Spinal cord (tissue), 10 donors: Measurements from ENCODE around the gene MPI. TPM values are rescaled to one million over a fixed set of nuclear protein-coding genes. Genes with fewer than 3 reads are reported as not detected.

Experiments used
- DNase-seq, 6 donors: peaks; one replicate each; pipeline versions ENCODE4 v3.0.0 to v3.0.0-alpha.2; 2013 to 2015; ENCODE audit warnings: low spot score in 6 of 6, low read depth in 4 of 6
- H3K27ac ChIP-seq: one replicate; pipeline ENCODE4 v1.5.1; 2013; ENCODE audit warnings: low read depth, low read length, control low read depth
- H3K27me3 ChIP-seq: one replicate; pipeline ENCODE4 v1.6.1; 2013; ENCODE audit warnings: low read length; ENCODE audit not compliant: control insufficient read depth, insufficient read depth
- H3K36me3 ChIP-seq: one replicate; pipeline ENCODE4 v1.6.1; 2013; ENCODE audit warnings: low read length; ENCODE audit not compliant: control insufficient read depth, insufficient read depth
- H3K4me1 ChIP-seq: one replicate; pipeline ENCODE4 v1.6.1; 2013; ENCODE audit warnings: low read length; ENCODE audit not compliant: control insufficient read depth, insufficient read depth
- H3K4me3 ChIP-seq: one replicate; pipeline ENCODE4 v1.5.1; 2013; ENCODE audit warnings: low read depth, low read length, control low read depth
- H3K9me3 ChIP-seq: one replicate; pipeline ENCODE4 v1.6.1; 2013; ENCODE audit warnings: low read length; ENCODE audit not compliant: control insufficient read depth, insufficient read depth
- WGBS: methylation state at CpG from one replicate; pipeline ENCODE4 v1.1.5; 2013; ENCODE audit warnings: missing lambda C conversion rate; ENCODE audit not compliant: insufficient coverage; 5-methylcytosine and 5-hydroxymethylcytosine counted together
- polyA plus RNA-seq, 2 donors: library from polyadenylated mRNA; unstranded; fragments of 120-200 nt; gene quantifications; one replicate each; pipeline ENCODE4 v1.2.1, GENCODE V29; 2013; ENCODE audit not compliant: insufficient read length in 2 of 2
- total RNA-seq, 2 donors: library from RNA; depleted of rRNA in 1 of 2; stranded (reverse); fragments of 120-200 nt in 1 of 2; fragments of >200 nt in 1 of 2; gene quantifications; one replicate each; pipeline versions ENCODE4 v1.2.3 to v1.2.4, GENCODE V29; 2013 to 2014
- donor health status: healthy.

Gene MPI
- total and polyA plus RNA-seq, 4 donors: 38.5 to 80.7 (median 69.6) TPM

DNA sequence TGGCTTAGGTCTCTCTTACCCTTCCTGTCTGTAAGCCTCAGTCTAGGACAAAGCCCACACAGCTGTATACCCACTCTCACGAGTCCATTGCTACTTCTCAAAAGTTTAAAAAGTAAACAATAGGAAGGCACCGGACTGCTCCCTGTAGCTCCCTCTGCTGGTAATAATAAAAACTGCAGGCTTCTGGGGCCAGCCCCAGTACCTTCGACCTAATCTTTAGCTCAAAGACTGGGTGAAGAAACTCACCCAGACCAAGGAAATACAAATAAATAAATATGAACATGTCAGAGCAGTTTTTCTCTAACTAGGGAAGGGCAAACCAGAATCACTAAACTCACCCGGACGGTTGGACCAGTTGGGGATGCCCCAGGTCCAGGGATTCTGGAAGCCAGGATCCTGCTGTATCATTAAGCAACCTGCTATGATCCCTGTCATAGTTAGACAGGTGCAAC, 11.8 kb downstream of the MPI start:
- Histone ChIP-seq H3K27ac (no peak overlapping the region), H3K36me3 (peaks cover 71% of the 10 kb centered on the region), H3K9me3 (no peaks in the 10 kb centered on the region), H3K4me3 (no peak overlapping the region), H3K27me3 (no peaks in the 10 kb centered on the region), H3K4me1 (peaks cover 15% of the 10 kb centered on the region)
- peak in 3 of 6 donors; percentile 33 to 84 (median 65) for DNase-seq
- 38% methylated on average over 3 of the region's 5 CpGs for WGBS

DNA sequence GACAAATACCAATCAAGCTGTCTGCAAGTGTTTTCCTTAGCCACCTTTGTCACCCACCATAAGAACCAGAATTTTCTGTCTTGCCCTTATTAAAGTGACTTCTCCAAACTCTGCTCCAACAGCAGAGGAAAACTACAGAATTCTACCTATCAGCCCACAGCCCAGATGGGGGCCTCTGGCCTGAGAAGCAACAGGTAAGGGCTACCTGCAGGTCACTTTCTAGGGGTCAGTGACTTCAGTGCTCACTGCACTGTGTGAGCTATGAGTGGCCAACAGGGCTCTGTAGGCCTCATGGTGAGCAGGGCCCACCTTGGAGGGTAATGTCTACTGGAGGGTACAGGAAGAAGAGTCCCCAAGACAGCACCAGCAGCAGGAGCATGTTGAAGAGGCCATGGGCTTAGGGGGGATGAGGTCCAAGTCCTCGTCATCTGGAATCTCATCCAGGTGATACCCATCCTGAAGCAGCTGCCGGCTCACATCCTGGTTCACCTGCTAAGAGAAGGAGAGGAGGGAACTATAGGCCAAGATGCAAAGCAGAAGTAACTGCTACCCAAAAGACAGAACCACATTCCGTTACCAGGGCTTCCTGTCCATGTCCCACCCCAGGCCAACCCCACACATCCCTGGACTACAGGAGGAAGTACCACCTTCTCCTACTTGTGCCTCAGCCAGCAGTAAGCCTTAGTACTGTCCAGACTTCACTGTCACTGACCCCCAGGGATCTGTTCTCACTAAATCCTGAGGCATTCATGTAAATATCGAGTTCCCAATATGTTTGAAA, 12.6 kb downstream of the MPI start:
- Histone ChIP-seq H3K36me3 (peaks cover 64% of the 10 kb centered on the region), H3K27me3 (no peaks in the 10 kb centered on the region), H3K4me1 (peaks cover 22% of the 10 kb centered on the region), H3K9me3 (no peaks in the 10 kb centered on the region), H3K4me3 (no peak overlapping the region), H3K27ac (no peak overlapping the region)
- no peak for DNase-seq
- WGBS: 95% methylated on average over 4 of the region's 4 CpGs

DNA sequence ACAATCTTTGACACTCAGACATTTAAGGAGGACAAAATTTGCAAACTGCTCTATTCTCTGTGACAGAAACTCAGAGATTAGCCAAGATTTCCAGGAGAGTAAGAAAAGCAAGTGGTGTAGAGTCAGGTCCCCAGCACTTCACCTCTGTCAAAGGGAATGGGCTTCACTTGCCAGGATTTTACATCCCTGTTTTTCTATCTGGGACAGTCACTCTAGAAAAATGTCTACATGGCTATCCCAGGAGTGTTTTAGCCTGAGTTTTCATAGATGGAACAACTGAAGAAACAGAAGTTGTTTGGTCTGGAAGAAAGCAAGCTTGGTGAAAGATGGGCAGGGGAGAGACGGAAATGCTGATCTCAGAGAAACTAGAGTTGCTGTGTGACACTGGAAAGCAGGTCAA, 13.8 kb downstream of the MPI start:
- peaks cover 54% of the 10 kb centered on the region for H3K36me3 ChIP-seq
- H3K9me3 ChIP-seq: no peaks in the 10 kb centered on the region
- DNase-seq: no peak
- H3K4me1 ChIP-seq: peaks cover 25% of the 10 kb centered on the region
- no peaks in the 10 kb centered on the region for H3K27me3 ChIP-seq
- no peak overlapping the region for H3K4me3 ChIP-seq
- 100% methylated on average over 1 of the region's 1 CpG for WGBS
- H3K27ac ChIP-seq: no peak overlapping the region

DNA sequence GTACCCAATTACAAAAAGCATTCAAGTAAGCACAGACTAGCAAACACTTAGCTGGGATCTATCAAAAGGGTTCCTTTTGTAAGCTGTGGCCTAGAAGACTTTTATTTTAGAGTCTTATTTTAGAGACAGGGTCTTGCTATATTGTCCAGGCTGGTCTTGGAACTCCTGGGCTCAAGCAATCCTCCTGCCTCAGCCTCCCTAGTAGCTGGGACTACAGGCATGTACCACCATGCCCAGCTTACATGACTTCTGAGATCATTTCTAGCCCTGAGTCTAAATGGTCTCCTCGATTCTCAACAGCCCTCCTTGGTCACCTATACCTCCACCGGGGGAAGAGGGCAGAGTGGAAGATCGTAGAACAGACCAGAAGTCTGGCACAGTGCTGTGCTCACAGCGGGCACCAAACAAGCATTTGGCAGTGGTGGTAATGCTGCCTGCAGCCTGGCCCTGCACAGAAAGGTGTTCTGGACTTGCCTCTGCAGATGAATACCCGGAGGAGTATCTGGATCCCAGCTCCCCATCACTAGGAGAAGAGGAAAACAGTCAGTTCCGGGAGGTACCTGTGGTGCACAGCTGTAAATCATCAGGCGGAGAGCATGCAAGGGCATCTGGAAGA, 14.5 kb downstream of the MPI start:
- Histone ChIP-seq H3K9me3 (no peaks in the 10 kb centered on the region), H3K4me3 (no peak overlapping the region), H3K27me3 (no peaks in the 10 kb centered on the region), H3K27ac (no peak overlapping the region), H3K36me3 (peaks cover 48% of the 10 kb centered on the region), H3K4me1 (peaks cover 25% of the 10 kb centered on the region)
- WGBS: 89% methylated on average over 7 of the region's 7 CpGs
- DNase-seq: no peak

DNA sequence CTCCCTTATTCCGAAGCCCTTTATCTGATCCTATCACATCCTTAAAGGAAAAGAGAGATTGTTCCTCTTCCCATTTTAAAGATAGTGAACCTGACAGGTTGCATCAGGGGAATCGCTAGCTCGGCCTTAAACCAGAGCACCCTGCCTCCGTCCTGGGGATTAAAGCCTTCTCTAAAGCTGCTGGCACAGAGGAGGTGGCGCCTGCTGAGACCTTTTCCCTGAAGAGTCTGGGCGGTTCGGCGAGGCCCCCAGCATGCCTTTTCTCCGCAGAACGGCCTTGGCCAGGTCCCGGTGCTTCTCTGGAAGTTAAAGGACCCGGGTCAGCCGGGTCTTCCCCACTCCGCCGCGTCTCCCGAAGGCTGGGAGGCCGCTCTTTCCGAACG, 16.2 kb downstream of the MPI start:
- Histone ChIP-seq H3K27ac (peak overlapping the region; percentile 94), H3K27me3 (no peaks in the 10 kb centered on the region), H3K9me3 (no peaks in the 10 kb centered on the region), H3K4me3 (peak overlapping the region; percentile 89), H3K36me3 (peaks cover 35% of the 10 kb centered on the region), H3K4me1 (peaks cover 25% of the 10 kb centered on the region)
- 0% methylated on average over 19 of the region's 20 CpGs for WGBS
- DNase-seq: peak in 3 of 6 donors; percentile 14 to 76 (median 65)

DNA sequence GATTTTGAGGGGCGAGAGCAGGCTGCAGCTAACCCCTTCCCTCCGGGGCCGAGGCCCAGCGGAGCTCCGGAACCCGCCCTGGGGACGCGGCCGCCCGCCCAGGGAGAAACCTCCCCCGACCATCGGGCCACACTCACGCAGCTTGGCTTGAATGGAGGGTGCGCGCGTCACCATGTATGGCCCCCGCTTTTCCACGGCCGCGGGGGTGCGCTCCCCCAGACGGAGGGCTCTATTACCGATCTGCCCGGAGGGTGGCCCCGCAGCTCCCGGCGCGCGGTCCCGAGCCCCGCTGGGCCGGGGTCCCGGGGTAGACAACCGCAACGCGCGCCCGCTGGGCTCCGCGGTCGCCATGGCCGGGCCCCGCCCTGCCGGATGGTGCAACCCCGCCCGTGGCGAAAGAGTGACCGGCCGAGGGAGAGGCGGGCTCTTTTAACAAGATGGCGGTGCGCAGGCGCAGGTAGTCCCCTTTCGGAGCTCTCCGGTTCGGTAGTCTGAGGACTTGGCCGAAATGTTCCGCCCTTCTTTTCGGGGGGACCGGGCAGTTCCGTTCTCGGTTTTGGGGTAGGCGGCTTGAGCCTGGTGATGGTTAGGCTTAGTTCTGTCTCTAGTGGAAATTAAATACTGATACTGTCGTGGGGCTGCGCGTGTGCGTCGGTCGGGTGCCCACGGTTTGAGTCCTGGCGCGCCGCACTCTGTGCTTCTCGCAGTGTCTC, 16.8 kb downstream of the MPI start, which contains the start of gene FAM219B:
Gene FAM219B, minus strand, starts transcription at position 402 of the 713 bp plus-strand sequence. Its CDS starts 51 bp downstream, at position 351.
- peak within 1 kb of the TSS; percentile 89 for H3K4me3 ChIP-seq
- peak within 1 kb of the TSS; percentile 94 for H3K27ac ChIP-seq
- peaks cover 25% of the 10 kb centered on the region for H3K4me1 ChIP-seq
- no peaks in the 10 kb centered on the region for H3K9me3 ChIP-seq
- WGBS: under 1% methylated on average over 74 of the region's 74 CpGs
- peak; percentile 70 to 97 (median 84) for DNase-seq
- no peaks in the 10 kb centered on the region for H3K27me3 ChIP-seq
- H3K36me3 ChIP-seq: peaks cover 36% of the 10 kb centered on the region

DNA sequence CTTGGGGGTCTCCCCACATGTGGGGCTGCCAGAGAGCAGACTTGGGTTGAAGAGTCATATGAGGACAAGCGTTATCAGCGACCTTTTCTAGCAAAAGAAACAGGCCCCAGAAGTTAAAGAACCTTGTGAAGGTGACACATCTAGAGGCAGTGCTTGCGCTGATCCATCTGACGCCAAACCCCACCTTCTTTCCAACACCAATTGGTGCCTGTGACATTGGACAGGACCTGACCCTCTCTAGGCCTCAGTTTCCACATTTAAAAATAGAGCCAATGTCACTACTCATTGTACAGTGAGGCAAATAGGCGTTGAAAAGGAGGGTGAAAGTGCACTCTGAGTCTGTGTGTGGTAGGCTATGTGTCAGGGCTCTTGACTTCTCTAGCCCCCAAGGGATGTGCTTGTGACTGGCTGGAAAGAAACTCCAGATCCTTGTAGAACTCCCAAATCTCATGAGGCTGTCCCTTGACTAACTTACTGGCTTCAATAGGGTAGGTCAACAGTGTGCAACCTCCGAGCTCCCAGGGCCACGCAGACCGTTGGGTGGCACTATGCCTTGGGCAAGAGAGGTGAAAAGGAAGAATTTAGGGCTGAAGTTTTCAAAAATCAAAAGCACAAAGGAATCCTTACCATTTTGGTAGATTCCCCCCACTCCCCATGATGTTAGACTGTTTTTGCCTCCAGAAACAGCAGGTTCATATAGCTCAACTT, 17.5 kb downstream of the MPI start:
- Histone ChIP-seq H3K36me3 (peaks cover 38% of the 10 kb centered on the region), H3K27me3 (no peaks in the 10 kb centered on the region), H3K9me3 (no peaks in the 10 kb centered on the region), H3K27ac (peak overlapping the region; percentile 94), H3K4me1 (peaks cover 25% of the 10 kb centered on the region), H3K4me3 (peak overlapping the region; percentile 89)
- whole genome bisulfite sequencing: 38% methylated on average over 4 of the region's 8 CpGs
- no peak for DNase-seq

DNA sequence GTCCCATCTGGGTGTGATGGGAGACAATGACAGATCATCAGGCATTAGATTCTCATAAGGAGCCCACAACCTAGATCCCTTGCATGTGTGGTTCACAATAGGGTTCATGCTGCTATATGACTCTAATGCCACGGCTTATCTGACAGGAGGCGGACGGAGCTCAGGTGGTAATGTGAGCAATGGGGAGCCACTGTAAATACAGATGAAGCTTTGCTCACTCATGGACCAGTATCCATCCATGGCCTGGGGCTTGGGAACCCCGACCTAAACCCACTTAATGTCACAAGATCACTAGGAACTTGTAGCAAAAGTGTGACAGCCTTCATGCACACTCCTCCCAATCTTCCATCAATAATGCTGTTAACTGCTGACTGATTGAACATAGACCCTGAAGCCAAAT, 18.8 kb downstream of the MPI start:
- no peak for DNase-seq
- WGBS: 100% methylated on average over 4 of the region's 4 CpGs
- peaks cover 25% of the 10 kb centered on the region for H3K4me1 ChIP-seq

DNA sequence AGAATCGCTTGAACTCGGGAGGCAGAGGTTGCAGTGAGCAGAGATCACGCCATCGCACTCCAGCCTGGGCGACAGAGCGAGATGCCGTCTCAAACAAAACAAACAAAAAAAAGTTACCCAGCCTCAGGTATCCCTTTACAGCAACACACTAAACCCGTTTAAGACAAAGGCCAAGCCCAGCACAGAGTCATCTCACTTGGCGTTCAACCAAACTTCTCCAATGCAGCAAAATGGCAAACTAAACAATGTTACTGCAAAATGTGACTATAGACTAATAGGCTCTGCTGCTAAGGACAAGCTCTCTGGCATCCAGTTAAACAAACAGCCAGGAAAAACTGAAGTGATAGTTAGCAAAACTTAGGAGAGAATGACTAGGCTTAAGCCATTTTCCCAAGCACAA, 23.2 kb downstream of the MPI start:
- DNase-seq: no peak
- no peaks in the 10 kb centered on the region for H3K4me1 ChIP-seq
- no peaks in the 10 kb centered on the region for H3K9me3 ChIP-seq
- H3K27ac ChIP-seq: no peak overlapping the region
- H3K4me3 ChIP-seq: no peak overlapping the region
- H3K27me3 ChIP-seq: no peaks in the 10 kb centered on the region
- 95% methylated on average over 9 of the region's 9 CpGs for WGBS
- peaks cover 58% of the 10 kb centered on the region for H3K36me3 ChIP-seq

More for the DNA sequence above, 18.8 kb downstream of the MPI start:
- Histone ChIP-seq H3K9me3 (no peaks in the 10 kb centered on the region), H3K27me3 (no peaks in the 10 kb centered on the region), H3K4me3 (no peak overlapping the region), H3K36me3 (peaks cover 35% of the 10 kb centered on the region), H3K27ac (no peak overlapping the region)
